Adrenal gland (tissue), 19 donors: ENCODE results near the gene EMILIN2. TPM values are rescaled to one million over a fixed set of nuclear protein-coding genes. Genes with fewer than 3 reads are reported as not detected.

ENCODE experiments used
- DNase-seq, 7 donors: peaks; one replicate each; pipeline ENCODE4 v3.0.0-alpha.2; 2019 to 2020
- H3K27ac ChIP-seq, 5 donors: fragments of 200-600 bp; sonication (generic) in 4 of 5; 1 replicate in 3 of 5; 2 replicates in 2 of 5; pipeline versions ENCODE4 v1.5.1 to v1.8.0; 2016 to 2020; ENCODE audit warnings: mild to moderate bottlenecking in 1 of 5
- H3K27me3 ChIP-seq: fragments of 200-600 bp; 2 replicates; pipeline ENCODE4 v1.8.0; 2021
- H3K36me3 ChIP-seq, 2 donors: fragments of 200-600 bp; replicated peaks in 1 of 2; 1 replicate in 1 of 2; 2 replicates in 1 of 2; pipeline versions ENCODE4 v1.5.1 to v1.8.0; 2018 to 2022
- H3K4me1 ChIP-seq, 2 donors: fragments of 200-600 bp; replicated peaks in 1 of 2; 1 replicate in 1 of 2; 2 replicates in 1 of 2; pipeline versions ENCODE4 v1.5.1 to v1.8.0; 2018 to 2021
- H3K4me3 ChIP-seq, 4 donors: fragments of 200-600 bp; sonication (generic) in 3 of 4; one replicate each; pipeline ENCODE4 v1.5.1; 2016 to 2018
- H3K9me3 ChIP-seq, 3 donors: fragments of 200-600 bp; sonication (generic) in 1 of 3; replicated peaks in 1 of 3; 1 replicate in 2 of 3; 2 replicates in 1 of 3; pipeline versions ENCODE4 v1.5.1 to v1.8.0; 2016 to 2021
- CTCF ChIP-seq, 6 experiments: fragments of 450-650 bp in 4 of 6; fragments of 200-600 bp in 2 of 6; sonication (generic) in 1 of 6; IDR thresholded peaks; 1 replicate in 5 of 6; 2 replicates in 1 of 6; pipeline versions ENCODE4 v1.5.1 to v1.8.0; 2016 to 2021; ENCODE audit warnings: antibody characterized with exemption in 6 of 6, mild to moderate bottlenecking in 2 of 6, moderate library complexity in 1 of 6
- POLR2A ChIP-seq, 2 donors: fragments of 450-650 bp; IDR thresholded peaks; one replicate each; pipeline ENCODE4 v1.6.1; 2017; ENCODE audit warnings: antibody characterized with exemption in 2 of 2, mild to moderate bottlenecking in 2 of 2, moderate library complexity in 1 of 2
- WGBS, 4 donors: extraction: QIAGEN DNeasy Blood & Tissue Kit in 2 of 4; methylation state at CpG; one replicate each; pipeline versions ENCODE4 v1.1.5 to v1.1.7; 2013 to 2017; 5-methylcytosine and 5-hydroxymethylcytosine counted together
- intact Hi-C, 2 donors: fragments of 100-400 bp; cut with DNase I; formaldehyde crosslinking; loops; one replicate each; pipeline versions ENCODE4 v1.14.1 to v1.15.0; 2022 to 2023
- long read RNA-seq, 10 donors: library from polyadenylated mRNA in 3 of 10; unstranded in 2 of 10; stranded (forward) in 1 of 10; transcript quantifications; one replicate each; pipeline ENCODE4 v2.0.0 and lab custom pipeline, GENCODE V29; 2021 to 2026
- polyA plus RNA-seq, 3 donors: library from polyadenylated mRNA; stranded (reverse); fragments of 200-250 nt in 2 of 3; fragments of 350-450 nt in 1 of 3; fragmentation: Illumina TruSeq in 1 of 3; extraction: RNeasy Lipid Tissue Mini Kit (QIAGEN cat#74804) in 1 of 3; gene quantifications; one replicate each; pipeline ENCODE4 v1.2.3, GENCODE V29; 2013 to 2014
- total RNA-seq, 9 donors: library from RNA; depleted of rRNA in 4 of 9; stranded (reverse); fragments of >200 nt in 4 of 9; fragments of 120-200 nt in 1 of 9; fragmentation: NEBNext Ultra II Directional in 1 of 9; extraction: Animal tissue kit (Norgen Biotek cat#: 25700) in 1 of 9; gene quantifications; one replicate each; pipeline versions ENCODE4 v1.1.0 to v1.2.4, GENCODE V29; 2013 to 2023
- donor health status: healthy with polysubstance abuse.
- donor health status: Bipolar disorder and iron deficiency.
- donor health status: DM: yes; HTN: yes; CAD: no.
- donor health status: DM: no; HTN: no; CAD: no.
- donor health status: DM: no; HTN: no; CAD: no.
- donor health status: DM: yes; HTN: yes; CAD: no.

The EMILIN2 gene
- total RNA-seq (10 to 100 TPM in 5 of 9 donors, 1 to 10 TPM in 4; 5.0 to 20.8 (median 10.7) TPM), polyA plus RNA-seq (1 to 10 TPM; 3.3 to 9.2 (median 6.5) TPM)
- long read RNA-seq, donor 1: 0 reads
- long read RNA-seq, donor 2, partial matches to known transcripts: 0 of 2 reads
- long read RNA-seq, donor 2, other reads (novel, unspliced or antisense): 0 of 2 reads
- long read RNA-seq, donor 3, partial matches to known transcripts: 0 of 1 reads
- long read RNA-seq, donor 3, other reads (novel, unspliced or antisense): 0 of 1 reads
- long read RNA-seq, donor 4, partial matches to known transcripts: 0 of 1 reads
- long read RNA-seq, donor 4, other reads (novel, unspliced or antisense): 1 of 1 reads
- long read RNA-seq, donor 5, full-length matches to known transcripts: 40 of 43 reads
- long read RNA-seq, donor 5, partial matches to known transcripts: 2 of 43 reads
- long read RNA-seq, donor 5, other reads (novel, unspliced or antisense): 1 of 43 reads
- long read RNA-seq, donor 6, partial matches to known transcripts: 0 of 1 reads
- long read RNA-seq, donor 6, other reads (novel, unspliced or antisense): 1 of 1 reads
- long read RNA-seq, donor 7, partial matches to known transcripts: 0 of 1 reads
- long read RNA-seq, donor 7, other reads (novel, unspliced or antisense): 0 of 1 reads
- long read RNA-seq, donor 8, transcript EMILIN2-203 (4 exons, 775 nt): major isoform, 5 of 5 reads
- long read RNA-seq, donor 8, partial matches to known transcripts: 0 of 5 reads
- long read RNA-seq, donor 8, other reads (novel, unspliced or antisense): 0 of 5 reads
- long read RNA-seq, donor 9: 0 reads
- long read RNA-seq, donor 10, full-length matches to known transcripts: 7 of 7 reads
- long read RNA-seq, donor 10, partial matches to known transcripts: 0 of 7 reads
- long read RNA-seq, donor 10, other reads (novel, unspliced or antisense): 0 of 7 reads

DNA sequence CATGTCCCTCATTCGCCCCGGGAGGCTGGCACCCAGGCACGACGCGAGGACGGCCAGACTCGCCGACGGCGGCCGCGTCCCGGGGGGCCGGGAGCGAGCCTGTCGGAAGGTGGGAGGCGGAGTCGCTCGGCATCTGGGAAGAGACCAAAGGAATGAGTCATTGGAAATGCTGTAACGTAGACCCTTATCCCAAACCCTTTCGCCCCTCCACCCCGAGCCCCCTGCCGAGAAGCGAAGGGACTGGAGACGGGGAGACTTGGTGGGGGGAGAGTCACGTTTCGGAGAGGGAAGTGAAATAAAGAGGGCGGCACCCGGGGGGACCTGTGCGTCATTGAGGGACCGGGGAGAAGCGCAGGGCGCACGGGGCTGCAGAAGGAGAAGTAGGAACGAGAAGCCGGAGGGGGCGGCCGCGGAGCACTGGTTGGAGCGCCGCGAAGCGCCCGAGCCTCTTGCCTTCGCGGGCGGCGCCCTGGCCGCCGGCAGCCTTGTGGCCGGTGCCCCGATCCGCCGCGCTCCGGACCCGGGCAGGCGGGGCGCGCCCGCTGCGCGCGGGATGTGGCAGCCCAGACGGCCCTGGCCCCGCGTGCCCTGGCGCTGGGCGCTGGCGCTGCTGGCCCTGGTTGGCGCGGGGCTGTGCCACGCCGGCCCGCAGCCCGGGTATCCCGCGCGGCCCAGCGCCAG, at the start of gene EMILIN2:
TSS of gene EMILIN2 (plus strand) at position 371 of the 681 bp plus-strand sequence. CDS start at position 554, 183 bp downstream.
- intact Hi-C loops: no loop called here

DNA sequence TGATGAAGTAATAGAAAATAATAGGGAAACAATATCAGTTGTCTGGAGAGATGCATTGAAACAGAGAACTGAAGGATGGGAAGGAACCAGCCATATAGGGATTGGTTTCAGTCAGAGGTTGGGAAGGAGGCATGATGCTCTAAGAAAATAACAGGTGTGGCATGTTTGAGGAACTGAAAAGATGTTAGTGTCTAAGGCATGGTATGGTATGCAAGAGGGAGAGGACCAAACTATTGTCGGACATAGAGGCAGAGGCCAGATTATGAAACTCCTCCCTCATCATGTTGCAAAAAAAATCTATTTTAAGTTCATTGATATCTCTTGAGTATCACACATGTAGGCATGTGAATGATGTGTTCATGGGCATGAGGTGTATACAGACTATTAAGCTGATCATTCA, 48.9 kb upstream of the EMILIN2 start:
- TF ChIP-seq CTCF (IDR thresholded peaks at IDR 0.05): no peak
- TF ChIP-seq POLR2A (IDR thresholded peaks at IDR 0.05): no peak
- WGBS, 4 donors: 93 to 96% (median 95%) methylated on average over 1 of the region's 1 CpG
- Histone ChIP-seq H3K36me3 (peaks cover 0 to 20% of the 10 kb centered on the region in 2 donors), H3K4me1 (no peaks in the 10 kb centered on the region), H3K4me3 (no peak overlapping the region), H3K27ac (no peak overlapping the region), H3K9me3 (no peaks in the 10 kb centered on the region), H3K27me3 (no peaks in the 10 kb centered on the region)
- no peak for DNase-seq
- intact Hi-C loops: no loop called here

More for the DNA sequence above, at the start of gene EMILIN2:
- Histone ChIP-seq H3K36me3 (no peaks in the 10 kb centered on the region), H3K4me3 (peak within 1 kb of the TSS in 2 of 4 donors; percentile 17 to 54), H3K27ac (peak within 1 kb of the TSS in 2 of 5 donors; percentile 57 to 79), H3K27me3 (peaks cover 35% of the 10 kb centered on the region), H3K4me1 (peaks cover 11 to 21% of the 10 kb centered on the region in 2 donors), H3K9me3 (no peaks in the 10 kb centered on the region)
- 0 to 4% (median 1%) methylated on average over 39 to 80 of the region's 80 CpGs for WGBS, 4 donors
- peak; percentile 47 to 75 (median 66) for DNase-seq
- TF ChIP-seq CTCF (IDR thresholded peaks at IDR 0.05): no peak
- peak; percentile 34 to 39 for TF ChIP-seq POLR2A (IDR thresholded peaks at IDR 0.05)

GRCh38 chr18:2799369-2799768, 47.4 kb upstream of the EMILIN2 start:
- peaks cover 0 to 19% of the 10 kb centered on the region in 2 donors for H3K36me3 ChIP-seq
- H3K27me3 ChIP-seq: no peaks in the 10 kb centered on the region
- intact Hi-C loops: no loop called here
- TF ChIP-seq CTCF (IDR thresholded peaks at IDR 0.05) (no peak), POLR2A (IDR thresholded peaks at IDR 0.05) (no peak)
- no peak overlapping the region for H3K27ac ChIP-seq
- DNase-seq: no peak
- no peaks in the 10 kb centered on the region for H3K9me3 ChIP-seq
- no peak overlapping the region for H3K4me3 ChIP-seq
- H3K4me1 ChIP-seq: no peaks in the 10 kb centered on the region
- 76 to 97% (median 95%) methylated on average over 2 of the region's 2 CpGs for WGBS, 4 donors
